HEK293 (cell line): ENCODE data around the gene TMEM184C.

Source experiments
- CTCF ChIA-PET: fragments of 350-600 bp; formaldehyde crosslinking; extraction: SDS; loops from one replicate; lab custom pipeline; 2021; ENCODE audit warnings: antibody characterized with exemption; lab: Yijun Ruan, JAX
- POLR2A ChIA-PET: fragments of 300-600 bp; formaldehyde crosslinking; extraction: SDS; loops from one replicate; lab custom pipeline; 2020; ENCODE audit warnings: antibody characterized with exemption, inconsistent platforms; lab: Yijun Ruan, JAX
- H3K27ac ChIP-seq: fragments of 200-500 bp; sonication (Bioruptor generic); 2 replicates; pipeline ENCODE4 v1.5.1; 2014; ENCODE audit warnings: low read depth, low read length, control low read depth, inconsistent platforms; ENCODE audit errors: extremely low read depth
- H3K36me3 ChIP-seq, 2 experiments: fragments of 200-500 bp in 1 of 2; sonication (Bioruptor generic) in 1 of 2; 1 replicate in 1 of 2; 2 replicates in 1 of 2; pipeline ENCODE4 v1.5.1; 2014 to 2017; ENCODE audit warnings: inconsistent platforms in 2 of 2, low read length in 2 of 2; ENCODE audit not compliant: control insufficient read depth in 2 of 2, insufficient read depth in 1 of 2
- H3K4me1 ChIP-seq: fragments of 200-500 bp; sonication (Bioruptor generic); 2 replicates; pipeline ENCODE4 v1.5.1; 2014; ENCODE audit warnings: mild to moderate bottlenecking, low read length, inconsistent platforms; ENCODE audit not compliant: control insufficient read depth, insufficient read depth
- H3K4me3 ChIP-seq: 2 replicates; pipeline ENCODE4 v1.5.1; 2011; ENCODE audit warnings: low read depth, mild to moderate bottlenecking, control low read depth, low read length, moderate library complexity
- H3K9me3 ChIP-seq: fragments of 200-500 bp; sonication (Bioruptor generic); 2 replicates; pipeline ENCODE4 v1.5.1; 2014; ENCODE audit warnings: low read depth, low read length, inconsistent platforms; ENCODE audit not compliant: control insufficient read depth, insufficient read depth
- EGR2 ChIP-seq: fragments of 450-650 bp; formaldehyde crosslinking; IDR thresholded peaks from 2 replicates; pipeline ENCODE4 v1.5.1; 2016; ENCODE audit warnings: low read depth, missing biosample characterization, missing genetic modification characterization
- GLI2 ChIP-seq: fragments of 450-650 bp; formaldehyde crosslinking; IDR thresholded peaks from 2 replicates; pipeline ENCODE4; 2017; ENCODE audit warnings: missing biosample characterization, missing genetic modification characterization, low read depth, borderline replicate concordance
- KLF16 ChIP-seq: fragments of 450-650 bp; formaldehyde crosslinking; IDR thresholded peaks from 2 replicates; pipeline ENCODE4 v1.5.1; 2017; ENCODE audit warnings: missing biosample characterization, missing genetic modification characterization
- OSR2 ChIP-seq: fragments of 450-650 bp; formaldehyde crosslinking; IDR thresholded peaks from 2 replicates; pipeline ENCODE4 v1.5.1; 2016; ENCODE audit warnings: missing biosample characterization, missing genetic modification characterization
- SP3 ChIP-seq: fragments of 450-650 bp; formaldehyde crosslinking; IDR thresholded peaks from 2 replicates; pipeline ENCODE4 v1.5.1; 2016; ENCODE audit warnings: missing biosample characterization, missing genetic modification characterization
- ZBTB48 ChIP-seq: fragments of 450-650 bp; formaldehyde crosslinking; IDR thresholded peaks from 2 replicates; pipeline ENCODE4 v1.5.1; 2016; ENCODE audit warnings: missing biosample characterization, missing genetic modification characterization
- ZNF16 ChIP-seq: fragments of 450-650 bp; formaldehyde crosslinking; IDR thresholded peaks from 2 replicates; pipeline ENCODE4 v1.5.1; 2016; ENCODE audit warnings: low read depth, missing biosample characterization, missing genetic modification characterization
- ZNF239 ChIP-seq: fragments of 450-650 bp; formaldehyde crosslinking; IDR thresholded peaks from 2 replicates; pipeline ENCODE4 v1.5.1; 2016; ENCODE audit warnings: missing biosample characterization, missing genetic modification characterization
- ZNF24 ChIP-seq: fragments of 450-650 bp; formaldehyde crosslinking; IDR thresholded peaks from 2 replicates; pipeline ENCODE4 v1.5.1; 2016; ENCODE audit warnings: missing biosample characterization, missing genetic modification characterization
- ZNF341 ChIP-seq: fragments of 450-650 bp; formaldehyde crosslinking; IDR thresholded peaks from 2 replicates; pipeline ENCODE4; 2016; ENCODE audit warnings: low read depth, missing biosample characterization, missing genetic modification characterization
- ZNF423 ChIP-seq: fragments of 450-650 bp; formaldehyde crosslinking; IDR thresholded peaks from 2 replicates; pipeline ENCODE4 v1.5.1; 2016; ENCODE audit warnings: missing biosample characterization, missing genetic modification characterization
- ZNF501 ChIP-seq: fragments of 450-650 bp; formaldehyde crosslinking; IDR thresholded peaks from 2 replicates; pipeline ENCODE4 v1.5.1; 2016; ENCODE audit warnings: missing biosample characterization, missing genetic modification characterization
- ZNF529 ChIP-seq: fragments of 450-650 bp; formaldehyde crosslinking; IDR thresholded peaks from 2 replicates; pipeline ENCODE4 v1.5.1; 2017; ENCODE audit warnings: missing genetic modification characterization, missing biosample characterization; ENCODE audit not compliant: insufficient replicate concordance
- ZNF610 ChIP-seq: fragments of 450-650 bp; formaldehyde crosslinking; IDR thresholded peaks from 2 replicates; pipeline ENCODE4 v1.5.1; 2016; ENCODE audit warnings: missing biosample characterization, missing genetic modification characterization, borderline replicate concordance
- ZNF658 ChIP-seq: fragments of 450-650 bp; formaldehyde crosslinking; IDR thresholded peaks from 2 replicates; pipeline ENCODE4; 2016; ENCODE audit warnings: missing biosample characterization, missing genetic modification characterization
- ZNF776 ChIP-seq: fragments of 450-650 bp; formaldehyde crosslinking; IDR thresholded peaks from 2 replicates; pipeline ENCODE4 v1.5.0; 2017; ENCODE audit warnings: missing biosample characterization, missing genetic modification characterization, borderline replicate concordance
- ZNF830 ChIP-seq: fragments of 450-650 bp; IDR thresholded peaks from 2 replicates; pipeline ENCODE4 v1.5.0; 2018; ENCODE audit warnings: missing biosample characterization, missing genetic modification characterization, low read depth, mild to moderate bottlenecking, moderate library complexity
- TF ChIP-seq, protein P1 (sequence below): fragments of 450-650 bp; formaldehyde crosslinking; IDR thresholded peaks from 2 replicates; pipeline ENCODE4 v1.5.1; 2016; ENCODE audit warnings: missing biosample characterization, missing genetic modification characterization
- TF ChIP-seq, protein P2 (sequence below): fragments of 450-650 bp; IDR thresholded peaks from 2 replicates; pipeline ENCODE4 v1.5.1; 2018; ENCODE audit warnings: missing biosample characterization, mild to moderate bottlenecking, missing genetic modification characterization
- TF ChIP-seq, protein P3 (sequence below): fragments of 450-650 bp; formaldehyde crosslinking; IDR thresholded peaks from 2 replicates; pipeline ENCODE4 v1.5.1; 2016; ENCODE audit warnings: missing biosample characterization, missing genetic modification characterization
- TF ChIP-seq, protein P4 (sequence below): IDR thresholded peaks from 2 replicates; pipeline ENCODE4 v1.6.1; 2011; ENCODE audit warnings: mild to moderate bottlenecking, low read depth, low read length, borderline replicate concordance
- TF ChIP-seq, protein P5 (sequence below): fragments of 450-650 bp; formaldehyde crosslinking; IDR thresholded peaks from 2 replicates; pipeline ENCODE4; 2016; ENCODE audit warnings: missing biosample characterization, missing genetic modification characterization
- TF ChIP-seq, protein P6 (sequence below): sonication (generic); formaldehyde crosslinking; IDR thresholded peaks from 2 replicates; pipeline ENCODE4 v1.8.1; 2022; ENCODE audit warnings: mild to moderate bottlenecking, moderate library complexity, missing genetic modification reagents
- TF ChIP-seq, protein P7 (sequence below): fragments of 450-650 bp; formaldehyde crosslinking; IDR thresholded peaks from 2 replicates; pipeline ENCODE4 v1.5.1; 2016; ENCODE audit warnings: missing biosample characterization, missing genetic modification characterization

The TMEM184C gene

DNA sequence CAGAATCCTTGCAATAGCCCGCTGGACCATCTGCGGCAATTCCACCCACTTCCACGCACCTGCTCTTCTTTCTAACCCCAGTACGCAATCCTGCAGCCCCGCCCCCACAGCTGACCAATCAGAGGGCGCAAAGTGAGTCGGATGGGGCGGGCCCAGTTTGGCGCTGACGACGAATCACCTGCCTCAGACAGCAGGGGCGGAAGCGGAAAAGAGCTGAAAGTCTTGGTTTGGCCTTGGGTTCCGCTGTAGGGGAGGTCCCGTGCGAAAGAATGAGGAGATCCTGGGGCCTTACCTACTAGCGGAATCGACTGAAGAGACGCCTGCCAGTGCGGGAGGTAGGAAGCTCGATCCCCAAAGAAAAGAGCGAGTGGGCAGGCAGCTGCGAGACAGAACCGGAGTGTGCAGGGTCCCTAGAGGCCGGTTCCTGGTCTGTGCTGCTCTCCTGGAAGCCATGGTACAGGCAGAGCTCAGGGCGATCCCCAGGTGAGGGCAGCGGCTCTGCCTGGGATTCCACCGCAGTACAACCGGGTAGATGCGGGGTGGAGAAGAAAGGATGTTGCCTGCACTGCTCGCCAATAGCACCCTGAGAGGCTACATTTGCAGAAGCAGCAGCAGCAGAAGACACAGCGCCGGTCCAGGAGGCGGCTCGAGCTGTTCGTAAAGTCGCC is at the start of gene TMEM184C:
Gene TMEM184C (plus strand): TSS at position 225 of the 668 bp plus-strand sequence. CDS start 560 bp downstream, outside the sequence.
- CTCF ChIA-PET: interaction anchor here (0.6 to 2.8 kb wide), 6 partner anchors 9 to 518 kb away, joined by 3 to 19 read pairs (median 4); no protein-coding TSS in a partner anchor
- TF ChIP-seq KLF16: 0 out of 2 replicates have a peak, but pooled peaks have one; percentile 29
- 0 out of 2 replicates have a peak, but pooled peaks have one; percentile 41 for TF ChIP-seq EGR2
- TF ChIP-seq, protein P1, sequence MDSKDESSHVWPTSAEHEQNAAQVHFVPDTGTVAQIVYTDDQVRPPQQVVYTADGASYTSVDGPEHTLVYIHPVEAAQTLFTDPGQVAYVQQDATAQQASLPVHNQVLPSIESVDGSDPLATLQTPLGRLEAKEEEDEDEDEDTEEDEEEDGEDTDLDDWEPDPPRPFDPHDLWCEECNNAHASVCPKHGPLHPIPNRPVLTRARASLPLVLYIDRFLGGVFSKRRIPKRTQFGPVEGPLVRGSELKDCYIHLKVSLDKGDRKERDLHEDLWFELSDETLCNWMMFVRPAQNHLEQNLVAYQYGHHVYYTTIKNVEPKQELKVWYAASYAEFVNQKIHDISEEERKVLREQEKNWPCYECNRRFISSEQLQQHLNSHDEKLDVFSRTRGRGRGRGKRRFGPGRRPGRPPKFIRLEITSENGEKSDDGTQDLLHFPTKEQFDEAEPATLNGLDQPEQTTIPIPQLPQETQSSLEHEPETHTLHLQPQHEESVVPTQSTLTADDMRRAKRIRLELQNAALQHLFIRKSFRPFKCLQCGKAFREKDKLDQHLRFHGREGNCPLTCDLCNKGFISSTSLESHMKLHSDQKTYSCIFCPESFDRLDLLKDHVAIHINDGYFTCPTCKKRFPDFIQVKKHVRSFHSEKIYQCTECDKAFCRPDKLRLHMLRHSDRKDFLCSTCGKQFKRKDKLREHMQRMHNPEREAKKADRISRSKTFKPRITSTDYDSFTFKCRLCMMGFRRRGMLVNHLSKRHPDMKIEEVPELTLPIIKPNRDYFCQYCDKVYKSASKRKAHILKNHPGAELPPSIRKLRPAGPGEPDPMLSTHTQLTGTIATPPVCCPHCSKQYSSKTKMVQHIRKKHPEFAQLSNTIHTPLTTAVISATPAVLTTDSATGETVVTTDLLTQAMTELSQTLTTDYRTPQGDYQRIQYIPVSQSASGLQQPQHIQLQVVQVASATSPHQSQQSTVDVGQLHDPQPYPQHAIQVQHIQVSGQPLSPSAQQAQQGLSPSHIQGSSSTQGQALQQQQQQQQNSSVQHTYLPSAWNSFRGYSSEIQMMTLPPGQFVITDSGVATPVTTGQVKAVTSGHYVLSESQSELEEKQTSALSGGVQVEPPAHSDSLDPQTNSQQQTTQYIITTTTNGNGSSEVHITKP (tag by site-specific recombination): peak; percentile 85
- no peak for TF ChIP-seq GLI2 (tag by site-specific recombination)
- no peak for TF ChIP-seq ZNF658 (tag by site-specific recombination)
- TF ChIP-seq, protein P2, sequence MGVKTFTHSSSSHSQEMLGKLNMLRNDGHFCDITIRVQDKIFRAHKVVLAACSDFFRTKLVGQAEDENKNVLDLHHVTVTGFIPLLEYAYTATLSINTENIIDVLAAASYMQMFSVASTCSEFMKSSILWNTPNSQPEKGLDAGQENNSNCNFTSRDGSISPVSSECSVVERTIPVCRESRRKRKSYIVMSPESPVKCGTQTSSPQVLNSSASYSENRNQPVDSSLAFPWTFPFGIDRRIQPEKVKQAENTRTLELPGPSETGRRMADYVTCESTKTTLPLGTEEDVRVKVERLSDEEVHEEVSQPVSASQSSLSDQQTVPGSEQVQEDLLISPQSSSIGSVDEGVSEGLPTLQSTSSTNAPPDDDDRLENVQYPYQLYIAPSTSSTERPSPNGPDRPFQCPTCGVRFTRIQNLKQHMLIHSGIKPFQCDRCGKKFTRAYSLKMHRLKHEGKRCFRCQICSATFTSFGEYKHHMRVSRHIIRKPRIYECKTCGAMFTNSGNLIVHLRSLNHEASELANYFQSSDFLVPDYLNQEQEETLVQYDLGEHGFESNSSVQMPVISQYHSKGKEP (tag by site-specific recombination): no peak
- no peak for TF ChIP-seq ZNF16
- TF ChIP-seq ZBTB48 (tag by site-specific recombination): peak; percentile 68; the same call in 1 of the 2 replicates
- peak; percentile 79 for TF ChIP-seq SP3 (tag by site-specific recombination)
- no peak for TF ChIP-seq OSR2
- TF ChIP-seq, protein P3, sequence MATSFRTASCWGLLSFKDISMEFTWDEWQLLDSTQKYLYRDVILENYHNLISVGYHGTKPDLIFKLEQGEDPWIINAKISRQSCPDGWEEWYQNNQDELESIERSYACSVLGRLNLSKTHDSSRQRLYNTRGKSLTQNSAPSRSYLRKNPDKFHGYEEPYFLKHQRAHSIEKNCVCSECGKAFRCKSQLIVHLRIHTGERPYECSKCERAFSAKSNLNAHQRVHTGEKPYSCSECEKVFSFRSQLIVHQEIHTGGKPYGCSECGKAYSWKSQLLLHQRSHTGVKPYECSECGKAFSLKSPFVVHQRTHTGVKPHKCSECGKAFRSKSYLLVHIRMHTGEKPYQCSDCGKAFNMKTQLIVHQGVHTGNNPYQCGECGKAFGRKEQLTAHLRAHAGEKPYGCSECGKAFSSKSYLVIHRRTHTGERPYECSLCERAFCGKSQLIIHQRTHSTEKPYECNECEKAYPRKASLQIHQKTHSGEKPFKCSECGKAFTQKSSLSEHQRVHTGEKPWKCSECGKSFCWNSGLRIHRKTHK: no peak
- TF ChIP-seq ZNF24 (tag by site-specific recombination): no peak
- no peak for TF ChIP-seq ZNF776
- TF ChIP-seq, protein P4, sequence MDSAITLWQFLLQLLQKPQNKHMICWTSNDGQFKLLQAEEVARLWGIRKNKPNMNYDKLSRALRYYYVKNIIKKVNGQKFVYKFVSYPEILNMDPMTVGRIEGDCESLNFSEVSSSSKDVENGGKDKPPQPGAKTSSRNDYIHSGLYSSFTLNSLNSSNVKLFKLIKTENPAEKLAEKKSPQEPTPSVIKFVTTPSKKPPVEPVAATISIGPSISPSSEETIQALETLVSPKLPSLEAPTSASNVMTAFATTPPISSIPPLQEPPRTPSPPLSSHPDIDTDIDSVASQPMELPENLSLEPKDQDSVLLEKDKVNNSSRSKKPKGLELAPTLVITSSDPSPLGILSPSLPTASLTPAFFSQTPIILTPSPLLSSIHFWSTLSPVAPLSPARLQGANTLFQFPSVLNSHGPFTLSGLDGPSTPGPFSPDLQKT: no peak
- no peak for TF ChIP-seq ZNF529 (tag by site-specific recombination)
- TF ChIP-seq, protein P5, sequence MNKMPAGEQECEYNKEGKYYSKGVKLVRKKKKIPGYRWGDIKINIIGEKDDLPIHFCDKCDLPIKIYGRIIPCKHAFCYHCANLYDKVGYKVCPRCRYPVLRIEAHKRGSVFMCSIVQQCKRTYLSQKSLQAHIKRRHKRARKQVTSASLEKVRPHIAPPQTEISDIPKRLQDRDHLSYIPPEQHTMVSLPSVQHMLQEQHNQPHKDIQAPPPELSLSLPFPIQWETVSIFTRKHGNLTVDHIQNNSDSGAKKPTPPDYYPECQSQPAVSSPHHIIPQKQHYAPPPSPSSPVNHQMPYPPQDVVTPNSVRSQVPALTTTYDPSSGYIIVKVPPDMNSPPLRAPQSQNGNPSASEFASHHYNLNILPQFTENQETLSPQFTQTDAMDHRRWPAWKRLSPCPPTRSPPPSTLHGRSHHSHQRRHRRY (tag by site-specific recombination): no peak
- TF ChIP-seq ZNF239: no peak
- TF ChIP-seq, protein P6, sequence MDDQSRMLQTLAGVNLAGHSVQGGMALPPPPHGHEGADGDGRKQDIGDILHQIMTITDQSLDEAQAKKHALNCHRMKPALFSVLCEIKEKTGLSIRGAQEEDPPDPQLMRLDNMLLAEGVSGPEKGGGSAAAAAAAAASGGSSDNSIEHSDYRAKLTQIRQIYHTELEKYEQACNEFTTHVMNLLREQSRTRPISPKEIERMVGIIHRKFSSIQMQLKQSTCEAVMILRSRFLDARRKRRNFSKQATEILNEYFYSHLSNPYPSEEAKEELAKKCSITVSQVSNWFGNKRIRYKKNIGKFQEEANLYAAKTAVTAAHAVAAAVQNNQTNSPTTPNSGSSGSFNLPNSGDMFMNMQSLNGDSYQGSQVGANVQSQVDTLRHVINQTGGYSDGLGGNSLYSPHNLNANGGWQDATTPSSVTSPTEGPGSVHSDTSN (CRISPR knock-in tag): no peak
- TF ChIP-seq ZNF610 (tag by site-specific recombination): no peak
- TF ChIP-seq ZNF830: no peak
- peak; percentile 58; the same call in 1 of the 2 replicates for TF ChIP-seq ZNF501 (tag by site-specific recombination)
- TF ChIP-seq ZNF341 (tag by site-specific recombination): peak; percentile 97
- TF ChIP-seq ZNF423 (tag by site-specific recombination): no peak
- TF ChIP-seq, protein P7, sequence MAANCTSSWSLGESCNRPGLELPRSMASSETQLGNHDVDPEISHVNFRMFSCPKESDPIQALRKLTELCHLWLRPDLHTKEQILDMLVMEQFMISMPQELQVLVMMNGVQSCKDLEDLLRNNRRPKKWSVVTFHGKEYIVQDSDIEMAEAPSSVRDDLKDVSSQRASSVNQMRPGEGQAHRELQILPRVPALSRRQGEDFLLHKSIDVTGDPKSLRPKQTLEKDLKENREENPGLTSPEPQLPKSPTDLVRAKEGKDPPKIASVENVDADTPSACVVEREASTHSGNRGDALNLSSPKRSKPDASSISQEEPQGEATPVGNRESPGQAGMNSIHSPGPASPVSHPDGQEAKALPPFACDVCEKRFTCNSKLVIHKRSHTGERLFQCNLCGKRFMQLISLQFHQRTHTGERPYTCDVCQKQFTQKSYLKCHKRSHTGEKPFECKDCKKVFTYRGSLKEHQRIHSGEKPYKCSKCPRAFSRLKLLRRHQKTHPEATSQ (tag by site-specific recombination): no peak

More for the DNA sequence above, at the start of gene TMEM184C:
- Histone ChIP-seq H3K36me3 (peaks cover 0 to 6% of the 10 kb centered on the region in 2 experiments; a peak in 2 of 3 replicates), H3K27ac (peak within 1 kb of the TSS; percentile 67), H3K9me3 (no peaks in the 10 kb centered on the region), H3K4me1 (peaks cover 3% of the 10 kb centered on the region; the same call in 1 of the 2 replicates), H3K4me3 (peak within 1 kb of the TSS; percentile 65)
- POLR2A ChIA-PET: interaction anchor here (0.5 to 1.9 kb wide), 8 partner anchors 12 to 365 kb away, joined by 3 to 19 read pairs (median 6); partner anchors contain the start of genes ARHGAP10 and PRMT9
